Endometrial microvascular endothelial cells (primary cell): ENCODE results near the gene APP. TPM values are rescaled to one million over a fixed set of nuclear protein-coding genes. Genes with fewer than 3 reads are reported as not detected.
"Not testable (repeated sequence)": the region's sequence is repeated elsewhere in the genome, so short reads cannot be mapped to it uniquely, and the experiment has no call there.

Experiments
- in situ Hi-C: cut with HindIII; loops from 2 replicates; pipeline ENCODE4 v1.10.0; 2017; ENCODE audit warnings: low sequenced_read_pairs, low pct_unique_long_range_greater_than_20kb; ENCODE audit errors: inconsistent ontology term
- total RNA-seq: library from RNA; depleted of rRNA; stranded (reverse); fragments of >200 nt; gene quantifications from one replicate; pipeline ENCODE4 v1.2.3, GENCODE V29; 2015; ENCODE audit errors: inconsistent ontology term

APP gene
- total RNA-seq, 1 donor from 2014 or later, result 810 TPM

DNA sequence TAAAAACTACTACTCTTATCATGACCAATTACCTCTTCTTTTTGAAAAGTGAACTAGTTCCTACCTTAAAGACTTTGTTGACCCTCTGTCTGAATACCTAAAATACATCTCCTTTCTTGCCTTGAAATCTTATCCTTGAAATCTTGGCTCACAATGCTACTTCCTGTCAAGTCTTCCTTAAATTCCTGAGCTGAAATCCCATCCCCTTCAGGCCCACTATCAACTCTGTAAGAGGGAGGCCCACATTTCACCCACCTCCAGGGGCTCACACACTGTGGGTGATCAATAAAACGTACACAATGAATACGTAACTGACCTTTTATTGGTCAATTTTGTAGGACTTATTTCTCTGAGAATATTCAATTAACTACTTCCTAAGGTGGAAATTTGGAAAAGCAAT, 88.0 kb downstream of the APP start:
- in situ Hi-C loops, result no loop called here

DNA sequence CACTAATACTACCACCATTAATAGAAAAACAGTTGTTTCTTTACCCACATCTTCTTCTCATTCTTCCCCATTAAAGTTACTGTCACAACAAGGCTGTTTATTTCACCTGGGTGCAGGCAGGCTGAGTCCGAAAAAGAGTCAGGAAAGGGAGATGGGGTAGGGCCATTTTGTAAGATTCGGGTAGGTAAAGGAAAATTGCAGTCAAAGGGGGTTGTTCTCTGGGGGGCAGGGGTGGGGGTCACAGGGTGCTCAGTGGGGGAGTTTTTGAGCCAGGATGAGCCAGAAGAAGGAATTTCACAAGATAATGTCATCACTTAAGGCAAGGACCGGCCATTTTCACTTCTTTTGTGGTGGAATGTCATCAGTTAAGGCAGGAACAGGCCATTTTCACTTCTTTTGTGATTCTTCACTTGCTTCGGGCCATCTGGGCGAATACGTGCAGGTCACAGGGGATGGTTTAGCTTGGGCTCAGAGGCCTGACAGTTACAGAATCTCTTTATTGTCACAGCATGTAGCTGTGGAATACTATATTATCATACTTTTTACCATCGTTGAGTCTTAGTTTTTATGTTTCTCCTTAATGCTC, 89.3 kb downstream of the APP start:
- in situ Hi-C loops, result not testable (repeated sequence)

DNA sequence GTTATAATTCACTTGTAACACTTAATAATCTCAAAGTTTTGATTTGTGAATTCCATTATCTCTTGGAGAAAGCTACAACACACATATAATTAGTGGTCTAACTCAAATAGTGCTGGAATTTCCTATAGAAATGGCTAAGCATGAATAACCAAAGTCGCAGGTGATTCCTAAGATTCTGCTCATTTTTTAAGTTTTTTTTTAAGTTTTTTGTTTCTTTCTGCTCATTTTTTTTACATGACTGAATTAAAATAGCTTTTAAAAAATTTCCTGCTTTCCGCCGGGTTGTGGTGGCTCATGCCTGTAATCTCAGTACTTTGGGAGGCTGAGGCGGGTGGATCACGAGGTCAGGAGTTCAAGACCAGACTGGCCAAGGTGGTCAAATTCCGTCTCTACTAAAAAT, 90.4 kb downstream of the APP start:
- in situ Hi-C loops, result no loop called here

DNA sequence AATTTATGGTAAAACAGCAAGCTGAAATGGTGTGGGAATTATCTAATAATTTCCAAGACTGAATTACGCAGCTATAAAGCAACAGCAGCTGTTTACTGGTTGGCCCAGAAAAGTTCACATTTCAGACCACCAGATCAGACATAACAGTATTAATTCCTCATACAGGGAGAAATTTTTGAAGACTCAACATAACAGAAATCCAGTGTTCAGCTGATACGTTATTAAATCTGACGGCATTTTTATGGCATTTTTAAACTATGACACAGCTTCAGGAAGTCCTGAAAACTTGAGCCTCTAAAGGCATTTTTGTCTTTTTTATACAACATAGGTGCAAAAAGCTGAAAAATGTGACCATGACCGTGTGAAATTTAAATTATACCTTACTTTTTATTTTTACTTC, 91.2 kb downstream of the APP start:
- in situ Hi-C loops, result no loop called here

DNA sequence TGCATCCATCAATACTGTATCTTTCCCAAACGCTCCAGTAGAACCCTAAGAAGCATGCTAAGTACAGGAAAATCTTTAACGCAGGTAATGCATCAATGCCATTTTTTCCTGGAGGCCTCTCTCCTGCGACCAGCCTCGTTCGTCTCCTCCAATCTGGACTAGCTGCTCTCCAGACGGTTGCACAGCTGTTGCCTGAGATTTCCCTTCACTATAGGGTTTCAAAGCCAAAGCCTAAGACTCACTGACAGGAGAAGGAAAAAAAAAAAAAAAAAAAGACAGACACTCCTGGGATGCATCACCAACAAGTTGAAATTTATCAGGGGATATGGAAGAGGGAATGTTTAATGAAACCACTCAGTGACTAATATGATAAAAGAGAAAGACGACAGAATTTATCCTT, 93.0 kb downstream of the APP start:
- in situ Hi-C loops, result no loop called here

DNA sequence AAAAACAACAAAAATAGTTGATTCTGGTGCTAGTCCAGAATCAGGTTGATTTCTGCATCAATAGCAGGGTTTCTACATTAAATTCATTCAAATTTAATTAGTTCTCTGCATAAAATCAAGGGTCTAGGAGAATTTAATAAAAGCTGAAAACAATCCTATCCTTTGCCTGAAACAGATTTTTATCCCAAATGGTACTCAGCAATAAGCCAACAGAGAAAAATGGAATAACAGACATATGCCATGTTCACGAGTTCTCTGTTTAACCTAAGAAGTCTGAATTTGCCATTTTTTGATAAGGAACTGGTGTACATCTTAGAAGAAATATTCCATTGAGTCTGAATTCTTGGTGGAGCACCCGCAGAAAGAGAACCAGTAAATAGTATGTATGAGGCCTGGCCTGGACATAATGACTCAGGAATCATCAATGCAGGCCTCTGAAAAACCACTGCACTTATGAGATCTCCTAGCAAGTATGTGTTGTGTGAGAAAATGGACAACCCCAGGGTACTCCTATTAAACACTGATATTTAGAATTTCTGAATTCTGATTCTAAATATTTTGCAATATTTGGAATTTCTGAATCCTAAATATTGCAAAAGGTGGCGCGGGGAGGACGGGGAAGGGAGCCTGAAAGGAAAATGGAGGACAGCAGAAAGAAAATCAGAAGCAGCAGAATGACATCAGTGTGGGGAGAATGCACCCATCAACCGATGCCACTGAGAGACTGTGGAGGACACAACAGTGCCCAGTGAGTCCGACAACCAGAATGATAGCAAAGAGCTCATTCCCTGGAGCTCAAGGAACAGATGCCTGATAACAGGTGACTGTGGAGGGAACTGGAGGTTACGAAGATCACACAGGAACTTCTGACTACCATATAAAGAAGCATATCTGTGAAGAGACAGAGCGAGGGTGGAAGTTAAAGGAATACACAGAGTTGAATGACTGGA, 97.6 kb downstream of the APP start:
- in situ Hi-C loops, result loop anchor here (25.0 kb wide), 1 partner anchor 89 kb away; the partner anchor contains the start of gene APP

DNA sequence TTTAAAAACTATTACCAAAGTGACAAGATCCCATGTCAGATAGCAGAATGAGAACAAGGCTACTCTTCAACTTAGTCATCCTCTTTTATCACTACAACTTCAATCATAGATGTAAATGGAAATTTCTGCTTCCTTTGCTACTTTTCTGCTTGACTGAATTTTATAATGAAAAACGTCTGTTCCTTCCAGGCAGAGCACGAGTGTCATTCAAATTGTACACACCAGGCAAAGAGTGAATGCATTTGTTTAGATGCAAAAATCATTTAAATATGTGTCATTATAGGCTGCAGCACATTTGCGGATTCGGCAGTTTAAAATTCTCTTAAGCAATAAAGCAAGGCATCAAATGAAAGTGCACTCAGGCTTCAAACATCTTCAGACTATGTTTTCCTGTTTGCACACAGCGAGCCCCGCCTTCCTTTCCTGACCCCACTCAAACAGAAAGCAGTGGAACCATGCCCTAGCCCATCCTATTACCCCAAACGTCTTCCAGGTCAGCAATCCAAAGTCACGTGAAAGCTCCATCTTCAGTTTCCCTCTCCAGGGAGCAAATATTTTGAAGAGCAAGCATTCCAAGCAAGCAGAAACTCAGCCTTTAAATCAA, 99.6 kb downstream of the APP start:
- in situ Hi-C loops, result loop anchor here (25.0 kb wide), 1 partner anchor 91 kb away; the partner anchor contains the start of gene APP

DNA sequence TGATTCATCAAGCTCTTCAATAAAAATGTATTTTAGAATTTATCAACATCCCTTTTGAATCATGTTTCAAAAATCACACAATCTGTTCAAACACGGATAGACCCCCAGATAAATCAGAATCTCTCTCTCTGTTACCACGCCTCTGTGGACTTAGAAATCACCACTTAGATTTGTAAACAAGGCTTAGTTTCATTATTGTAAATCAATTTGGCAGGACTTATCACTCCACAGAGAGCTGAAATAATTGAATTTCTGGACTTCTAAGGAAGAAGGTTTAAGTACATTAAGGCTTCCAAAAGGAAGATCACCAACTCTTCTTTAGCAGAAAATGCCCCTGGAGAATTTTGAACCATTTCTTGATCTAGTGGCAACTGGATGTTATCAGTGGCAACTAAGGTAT, 100.4 kb downstream of the APP start:
- in situ Hi-C loops, result loop anchor here (25.0 kb wide), 1 partner anchor 92 kb away; the partner anchor contains the start of gene APP

DNA sequence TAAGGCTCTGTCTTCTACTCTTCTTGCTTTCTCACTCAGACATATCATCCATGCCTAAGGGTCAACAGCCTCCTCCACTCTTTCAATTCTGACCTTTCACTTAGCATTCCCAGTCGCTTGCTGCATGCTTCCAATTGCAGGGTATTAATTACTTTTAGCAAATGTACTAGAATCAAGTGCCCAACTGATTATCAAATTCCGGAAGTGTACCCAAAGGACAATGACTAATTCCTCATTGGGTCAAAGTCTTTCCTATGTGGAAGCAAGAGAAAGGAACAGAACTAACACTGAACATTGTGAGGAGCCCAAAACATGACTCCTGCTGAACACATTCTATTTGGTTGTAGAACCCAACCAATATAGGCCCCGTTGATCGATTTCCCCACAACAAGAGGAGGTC, 101.8 kb downstream of the APP start:
- in situ Hi-C loops, result loop anchor here (25.0 kb wide), 1 partner anchor 94 kb away; the partner anchor contains the start of gene APP

DNA sequence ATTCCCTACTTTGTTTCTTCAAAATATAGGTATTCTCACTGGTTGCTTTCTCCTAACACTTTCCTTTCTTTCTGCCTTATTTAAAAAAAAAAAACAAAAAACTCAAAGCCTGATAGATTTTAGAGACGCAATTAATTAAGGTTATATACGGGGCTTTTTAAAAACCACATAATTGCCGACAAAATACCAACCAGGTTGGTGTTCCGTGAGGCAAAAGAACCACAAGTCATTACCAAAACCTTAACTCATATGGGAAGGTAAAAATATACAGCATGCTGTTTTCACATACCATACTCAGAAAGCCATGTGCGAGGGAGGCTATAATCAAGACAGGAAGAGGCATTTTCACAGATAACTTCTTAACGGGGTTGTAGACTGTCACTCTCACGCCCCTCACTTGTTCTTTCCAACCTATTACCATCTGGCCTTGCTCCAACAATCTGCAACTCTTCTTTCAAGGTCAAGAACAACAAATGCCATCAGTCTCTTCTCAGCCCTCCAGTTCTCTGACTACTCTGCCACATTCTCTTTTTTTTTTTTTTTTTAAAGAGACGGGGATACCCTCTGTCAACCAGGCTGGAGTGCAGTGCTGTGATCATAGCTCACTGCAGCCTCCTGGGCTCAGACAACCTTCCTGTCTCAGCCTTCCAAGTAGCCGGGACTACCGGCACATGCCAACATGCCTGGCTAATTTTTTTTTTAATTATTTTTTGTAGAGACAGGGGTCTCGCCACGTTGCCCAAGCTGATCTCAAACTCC, 102.6 kb downstream of the APP start:
- in situ Hi-C loops, result loop anchor here (25.0 kb wide), 1 partner anchor 94 kb away; the partner anchor contains the start of gene APP

DNA sequence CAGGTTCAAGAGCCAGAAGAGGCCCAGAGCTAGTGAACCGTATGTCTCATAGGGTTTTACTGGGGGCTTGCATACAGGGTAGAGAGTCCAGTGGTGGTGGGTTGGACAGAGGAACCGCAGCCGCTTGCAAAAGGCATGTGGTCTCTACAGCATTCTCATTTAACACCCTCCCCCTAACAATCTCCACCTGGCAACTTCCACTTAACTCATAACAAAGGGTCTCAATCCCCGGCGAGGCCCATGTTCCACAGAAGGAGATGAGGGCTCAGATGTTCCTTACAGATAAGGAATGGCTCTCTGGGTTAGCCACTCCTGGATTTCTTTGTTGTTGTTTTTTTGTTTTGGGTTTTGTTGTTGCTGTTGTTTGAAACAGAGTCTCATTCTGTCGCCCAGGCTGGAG, 106.1 kb downstream of the APP start:
- in situ Hi-C loops, result loop anchor here (25.0 kb wide), 1 partner anchor 98 kb away; the partner anchor contains the start of gene APP

DNA sequence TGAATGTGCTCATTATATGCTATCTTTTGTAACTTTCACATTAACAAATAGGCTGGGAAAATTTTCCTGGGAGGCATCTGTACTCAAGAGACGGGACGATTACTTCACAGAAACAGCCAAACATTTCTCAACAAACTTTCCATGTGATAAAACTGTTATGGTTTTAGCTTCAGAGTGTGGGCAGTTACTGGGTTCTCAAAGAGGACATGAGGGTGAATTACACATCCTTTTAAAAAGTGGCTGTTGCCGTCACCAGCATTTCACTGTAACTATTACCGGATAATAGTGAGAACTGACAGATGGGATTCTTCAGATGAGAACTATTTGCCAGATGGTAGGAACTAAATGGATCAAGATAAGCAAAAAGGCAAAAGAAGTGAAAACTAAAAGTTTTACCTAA, 109.1 kb downstream of the APP start:
- in situ Hi-C loops, result loop anchor here (25.0 kb wide), 1 partner anchor 101 kb away; the partner anchor contains the start of gene APP

DNA sequence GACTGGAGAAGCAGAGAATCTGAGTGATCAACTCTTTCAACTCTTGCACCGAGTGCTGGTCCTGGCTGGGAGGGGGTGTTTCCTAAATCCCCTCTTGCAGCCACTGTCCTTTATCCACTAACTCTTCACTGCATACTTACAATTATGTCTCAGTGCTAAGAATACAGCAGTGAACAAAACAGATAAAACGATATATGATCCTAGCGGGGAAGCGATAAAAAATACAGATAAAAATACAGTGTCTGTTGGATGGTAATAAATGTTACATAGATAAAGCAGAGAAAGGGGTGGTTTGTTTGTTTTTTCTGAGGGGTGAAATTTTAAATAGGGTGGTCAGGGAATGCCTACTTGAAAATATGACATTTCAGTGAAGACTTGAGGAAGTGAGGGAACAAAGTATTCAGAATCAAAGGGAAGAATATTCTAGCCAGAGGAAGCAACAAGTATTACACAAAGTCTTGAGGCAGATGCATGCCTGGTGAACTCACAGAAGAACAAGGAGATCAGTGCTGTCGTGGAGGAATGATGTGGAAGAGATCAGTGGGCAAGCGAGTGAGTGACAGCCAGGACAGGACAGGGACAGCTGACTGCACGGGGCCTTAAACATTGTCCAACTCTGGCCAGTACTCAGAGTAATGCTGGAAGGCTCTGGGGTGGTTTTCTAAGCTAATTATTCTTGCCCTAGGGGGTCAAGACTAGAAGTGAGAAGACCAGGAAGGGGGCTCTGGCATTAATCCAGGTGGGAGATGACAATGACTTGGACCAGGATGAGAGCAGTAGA, 110.0 kb downstream of the APP start:
- in situ Hi-C loops, result loop anchor here (25.0 kb wide), 1 partner anchor 102 kb away; the partner anchor contains the start of gene APP

DNA sequence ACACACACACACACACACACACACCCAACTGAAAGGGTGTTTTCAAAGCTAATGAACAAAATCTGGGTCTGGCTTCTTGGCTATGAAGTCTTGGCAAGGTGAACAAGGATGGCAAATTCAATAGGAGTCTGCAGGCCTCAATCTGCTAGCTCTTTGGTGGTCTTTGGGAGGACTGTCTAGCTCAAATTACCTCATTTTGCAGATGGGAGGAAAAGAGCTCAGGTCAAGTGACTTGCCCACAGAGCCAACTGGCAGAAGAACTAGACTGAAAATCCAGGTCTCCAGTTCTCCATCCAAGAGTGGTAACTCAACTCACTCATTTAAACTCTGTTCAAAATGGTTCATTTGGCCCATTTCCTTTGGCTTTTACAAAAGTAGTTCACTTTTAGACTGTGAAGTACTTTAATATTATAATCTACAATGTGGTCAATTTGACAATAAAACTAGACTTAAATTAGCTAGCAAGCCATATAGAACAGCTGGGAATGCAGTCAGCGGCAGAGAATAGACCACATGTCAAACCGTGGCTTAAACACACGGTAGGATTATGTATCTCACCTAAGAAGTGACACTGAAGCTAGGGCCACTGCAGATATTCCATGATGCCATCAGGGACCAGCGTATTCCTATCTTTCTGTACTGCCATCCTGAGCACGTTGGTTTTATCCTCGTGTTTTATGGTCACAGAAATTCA, 112.9 kb downstream of the APP start:
- in situ Hi-C loops, result loop anchor here (25.0 kb wide), 1 partner anchor 105 kb away; the partner anchor contains the start of gene APP

DNA sequence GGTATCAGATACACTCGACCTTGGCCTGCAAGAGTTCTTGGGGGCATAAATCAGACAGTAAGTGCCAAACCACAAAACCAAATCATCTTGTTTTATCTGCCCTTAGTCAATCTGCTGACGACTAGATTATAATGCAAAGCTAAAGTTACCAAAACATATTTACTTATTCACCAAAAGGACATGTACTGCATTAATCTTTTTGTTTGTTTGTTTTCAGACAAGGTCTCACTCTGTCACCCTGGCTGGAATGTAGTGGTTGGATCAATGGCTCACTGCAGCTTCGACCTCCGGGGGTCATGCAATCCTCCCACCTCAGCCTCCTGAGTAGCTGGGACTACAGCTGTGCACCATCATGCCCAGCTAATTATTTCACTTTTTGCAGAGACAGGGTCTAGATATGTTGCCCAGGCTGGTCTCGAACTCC, 114.7 kb downstream of the APP start:
- in situ Hi-C loops, result loop anchor here (25.0 kb wide), 1 partner anchor 106 kb away; the partner anchor contains the start of gene APP

DNA sequence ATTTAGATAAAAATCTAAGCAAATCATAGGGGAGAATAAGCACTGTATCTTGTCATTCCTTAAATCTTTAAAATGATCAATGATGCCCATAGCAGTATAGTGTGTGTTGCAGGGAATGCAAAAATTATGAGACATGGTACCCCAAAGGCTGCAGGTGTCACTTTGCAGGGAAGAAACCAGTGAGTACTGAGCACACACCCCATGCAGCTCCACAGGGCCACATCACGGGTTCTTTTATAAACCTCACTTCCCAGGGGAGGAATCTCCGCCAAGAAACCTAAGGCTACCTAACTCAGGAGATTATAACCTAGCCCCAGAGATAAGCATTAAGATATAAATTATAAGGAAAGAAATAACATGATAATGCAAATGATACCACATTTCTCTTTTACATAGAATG, 115.6 kb downstream of the APP start:
- in situ Hi-C loops, result loop anchor here (25.0 kb wide), 1 partner anchor 107 kb away; the partner anchor contains the start of gene APP

DNA sequence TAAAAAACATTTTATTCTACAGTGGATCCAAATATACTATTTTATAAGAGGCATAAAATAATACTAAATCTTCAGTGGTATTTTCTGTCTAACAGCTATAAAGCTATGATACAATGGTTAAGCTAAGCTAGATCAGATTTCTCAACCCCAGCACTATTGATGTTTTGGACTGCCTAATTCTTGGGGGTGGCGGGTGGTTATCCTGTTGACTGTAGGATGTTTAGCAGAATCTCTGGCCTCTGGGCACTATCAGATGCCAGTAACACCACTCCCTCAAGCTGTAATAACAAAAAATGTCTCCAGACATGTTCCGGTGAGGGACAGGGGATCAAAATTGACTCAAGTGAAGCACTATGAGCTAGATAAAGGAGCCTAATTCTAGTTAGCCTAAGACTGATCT, 118.5 kb downstream of the APP start:
- in situ Hi-C loops, result loop anchor here (25.0 kb wide), 1 partner anchor 110 kb away; the partner anchor contains the start of gene APP
